Brain microvascular endothelial cell (primary cell): ENCODE measurements around the gene CISD3.

Experiments used
- DNase-seq: peaks from one replicate; pipeline ENCODE4 v3.0.0-alpha.2; 2020
- H3K27ac ChIP-seq: fragments of 250-450 bp; sonication (Bioruptor Pico); 2 replicates; pipeline ENCODE4 v1.5.1; 2020; ENCODE audit warnings: mild to moderate bottlenecking, moderate library complexity
- H3K27me3 ChIP-seq: fragments of 250-450 bp; sonication (Bioruptor Pico); replicated peaks from 2 replicates; pipeline ENCODE4 v1.5.1; 2020; ENCODE audit warnings: mild to moderate bottlenecking
- H3K36me3 ChIP-seq: fragments of 250-450 bp; sonication (Bioruptor Pico); replicated peaks from 2 replicates; pipeline ENCODE4 v1.5.1; 2020; ENCODE audit warnings: mild to moderate bottlenecking
- H3K4me3 ChIP-seq: 2 replicates; pipeline ENCODE4 v1.5.1; 2011; ENCODE audit warnings: low read depth, mild to moderate bottlenecking, control low read depth, low read length, moderate library complexity
- CTCF ChIP-seq: IDR thresholded peaks from 2 replicates; pipeline ENCODE4 v1.5.1; 2011; ENCODE audit warnings: low read depth, mild to moderate bottlenecking, moderate library complexity, low read length, control low read depth, inconsistent platforms; ENCODE audit errors: missing control alignments
- in situ Hi-C: cut with HindIII; loops from 2 replicates; pipeline ENCODE4 v1.10.0; 2017; ENCODE audit warnings: low sequenced_read_pairs, low pct_ligation_motif_present

CISD3 gene

GRCh38 chr17:38729886-38730525 lies at the start of gene CISD3:
CISD3 (plus strand) TSS chr17:38730341; CDS start chr17:38730359, 18 bp downstream.
- peak within 1 kb of the TSS; percentile 70 for H3K4me3 ChIP-seq
- peaks cover 5% of the 10 kb centered on the region for H3K36me3 ChIP-seq
- in situ Hi-C loops = no loop called here
- no peaks in the 10 kb centered on the region for H3K27me3 ChIP-seq
- DNase-seq = no peak
- TF ChIP-seq CTCF = peak; percentile 39
- H3K27ac ChIP-seq = no peak within 1 kb of the TSS

GRCh38 chr17:38681096-38681495 lies 49.0 kb upstream of the CISD3 start:
- in situ Hi-C loops = no loop called here
- Histone ChIP-seq H3K36me3 (no peaks in the 10 kb centered on the region), H3K4me3 (no peak overlapping the region), H3K27ac (no peak overlapping the region), H3K27me3 (no peaks in the 10 kb centered on the region)
- DNase-seq = no peak
- TF ChIP-seq CTCF = no peak

GRCh38 chr17:38685491-38685890 lies 44.6 kb upstream of the CISD3 start:
- Histone ChIP-seq H3K36me3 (no peaks in the 10 kb centered on the region), H3K4me3 (no peak overlapping the region), H3K27ac (no peak overlapping the region), H3K27me3 (no peaks in the 10 kb centered on the region)
- in situ Hi-C loops = no loop called here
- TF ChIP-seq CTCF = no peak
- DNase-seq = no peak

- no peaks in the 10 kb centered on the region for H3K36me3 ChIP-seq
- DNase-seq = no peak
- TF ChIP-seq CTCF = no peak
- in situ Hi-C loops = no loop called here
- H3K4me3 ChIP-seq = no peak overlapping the region
- no peak overlapping the region for H3K27ac ChIP-seq
- H3K27me3 ChIP-seq = no peaks in the 10 kb centered on the region
These were observed 42.9 kb upstream of the CISD3 start for GRCh38 chr17:38687286-38687685.

GRCh38 chr17:38690386-38690785 lies 39.8 kb upstream of the CISD3 start:
- TF ChIP-seq CTCF = no peak
- Histone ChIP-seq H3K4me3 (no peak overlapping the region), H3K27ac (no peak overlapping the region), H3K36me3 (no peaks in the 10 kb centered on the region), H3K27me3 (no peaks in the 10 kb centered on the region)
- DNase-seq = no peak
- in situ Hi-C loops = no loop called here

GRCh38 chr17:38691154-38691553 lies 39.0 kb upstream of the CISD3 start:
- Histone ChIP-seq H3K36me3 (no peaks in the 10 kb centered on the region), H3K27ac (no peak overlapping the region), H3K27me3 (no peaks in the 10 kb centered on the region), H3K4me3 (no peak overlapping the region)
- TF ChIP-seq CTCF = no peak
- in situ Hi-C loops = no loop called here
- DNase-seq = no peak
